Measurements from ENCODE around the gene R3HDM4. TPM values are rescaled to one million over a fixed set of nuclear protein-coding genes. Genes with fewer than 3 reads are reported as not detected.
A peak's percentile ranks its signal among the peaks of the same experiment; 100 is the strongest.

R3HDM4 gene
- total RNA-seq, 1 donor from 2014 or later, result 63.1 TPM

DNA sequence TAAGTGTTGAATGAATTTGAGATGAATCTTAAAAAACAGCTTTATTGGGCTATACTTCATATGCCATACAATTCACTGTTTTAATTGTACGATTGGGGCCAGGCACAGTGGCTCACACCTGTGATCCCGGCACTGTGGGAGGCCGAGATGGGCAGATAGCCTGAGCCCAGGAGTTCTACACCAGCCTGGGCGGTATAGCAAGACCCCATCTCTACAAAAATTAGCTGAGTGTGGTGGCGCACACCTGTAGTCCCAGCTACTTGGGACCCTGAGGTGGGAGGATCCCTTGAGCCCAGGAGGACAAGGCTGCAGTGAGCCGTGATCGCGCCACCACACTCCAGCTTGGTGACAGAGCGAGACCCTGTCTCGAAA, 23.1 kb upstream of the R3HDM4 start:
- no peaks in the 10 kb centered on the region for H3K27me3 Mint-ChIP-seq
- no peak overlapping the region for H3K4me3 Mint-ChIP-seq (ENCODE audit: low read depth)
- H3K9me3 Mint-ChIP-seq (ENCODE audit: low read depth), result no peaks in the 10 kb centered on the region
- H3K36me3 Mint-ChIP-seq (ENCODE audit: insufficient read depth), result peaks cover 26% of the 10 kb centered on the region
- H3K27ac Mint-ChIP-seq, result no peak overlapping the region
- H3K4me1 Mint-ChIP-seq (ENCODE audit: low read depth), result peaks cover 10% of the 10 kb centered on the region
- TF ChIP-seq, protein P1, sequence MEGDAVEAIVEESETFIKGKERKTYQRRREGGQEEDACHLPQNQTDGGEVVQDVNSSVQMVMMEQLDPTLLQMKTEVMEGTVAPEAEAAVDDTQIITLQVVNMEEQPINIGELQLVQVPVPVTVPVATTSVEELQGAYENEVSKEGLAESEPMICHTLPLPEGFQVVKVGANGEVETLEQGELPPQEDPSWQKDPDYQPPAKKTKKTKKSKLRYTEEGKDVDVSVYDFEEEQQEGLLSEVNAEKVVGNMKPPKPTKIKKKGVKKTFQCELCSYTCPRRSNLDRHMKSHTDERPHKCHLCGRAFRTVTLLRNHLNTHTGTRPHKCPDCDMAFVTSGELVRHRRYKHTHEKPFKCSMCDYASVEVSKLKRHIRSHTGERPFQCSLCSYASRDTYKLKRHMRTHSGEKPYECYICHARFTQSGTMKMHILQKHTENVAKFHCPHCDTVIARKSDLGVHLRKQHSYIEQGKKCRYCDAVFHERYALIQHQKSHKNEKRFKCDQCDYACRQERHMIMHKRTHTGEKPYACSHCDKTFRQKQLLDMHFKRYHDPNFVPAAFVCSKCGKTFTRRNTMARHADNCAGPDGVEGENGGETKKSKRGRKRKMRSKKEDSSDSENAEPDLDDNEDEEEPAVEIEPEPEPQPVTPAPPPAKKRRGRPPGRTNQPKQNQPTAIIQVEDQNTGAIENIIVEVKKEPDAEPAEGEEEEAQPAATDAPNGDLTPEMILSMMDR (IDR thresholded peaks at IDR 0.05; ENCODE audit: unreplicated experiment), result no peak
- DNase-seq (ENCODE audit: low spot score, unreplicated experiment), result no peak

DNA sequence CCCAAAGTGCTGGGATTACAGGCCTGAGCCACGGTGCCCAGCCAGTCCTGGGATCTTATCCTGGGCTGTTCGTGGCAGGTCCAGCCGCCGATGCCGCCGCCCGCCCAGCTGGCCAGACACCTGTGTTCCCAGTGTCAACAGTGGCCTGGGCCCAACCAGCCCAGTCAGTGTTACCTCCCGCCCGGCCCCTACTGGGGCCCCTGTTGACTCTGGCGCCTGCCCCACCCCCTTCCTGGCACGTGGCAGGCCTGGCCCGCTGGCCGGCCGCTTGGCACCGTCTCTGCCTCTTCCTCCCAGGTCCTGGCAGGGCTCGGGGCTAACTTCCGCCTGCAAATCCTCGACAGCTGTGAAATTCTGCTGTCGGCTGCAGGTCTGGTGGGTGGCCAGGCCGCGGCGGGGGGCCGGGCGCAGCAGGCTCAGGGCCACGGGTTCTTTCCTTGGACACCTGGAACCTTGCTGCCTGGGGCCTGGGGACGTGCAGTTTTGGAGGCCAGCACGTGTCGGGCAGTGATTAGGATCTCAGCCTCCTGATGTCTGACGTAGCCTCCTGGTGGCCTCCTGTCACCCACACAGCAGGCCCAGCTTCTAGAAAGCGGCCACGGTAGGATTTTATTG, 22.0 kb upstream of the R3HDM4 start:
- DNase-seq (ENCODE audit: low spot score, unreplicated experiment), result no peak
- Mint-ChIP-seq H3K36me3 (ENCODE audit: insufficient read depth) (peaks cover 22% of the 10 kb centered on the region), H3K27me3 (no peaks in the 10 kb centered on the region), H3K27ac (peak overlapping the region; percentile 33), H3K4me3 (ENCODE audit: low read depth) (no peak overlapping the region), H3K4me1 (ENCODE audit: low read depth) (peaks cover 7% of the 10 kb centered on the region), H3K9me3 (ENCODE audit: low read depth) (no peaks in the 10 kb centered on the region)
- TF ChIP-seq, protein P1 (IDR thresholded peaks at IDR 0.05; ENCODE audit: unreplicated experiment), result no peak

DNA sequence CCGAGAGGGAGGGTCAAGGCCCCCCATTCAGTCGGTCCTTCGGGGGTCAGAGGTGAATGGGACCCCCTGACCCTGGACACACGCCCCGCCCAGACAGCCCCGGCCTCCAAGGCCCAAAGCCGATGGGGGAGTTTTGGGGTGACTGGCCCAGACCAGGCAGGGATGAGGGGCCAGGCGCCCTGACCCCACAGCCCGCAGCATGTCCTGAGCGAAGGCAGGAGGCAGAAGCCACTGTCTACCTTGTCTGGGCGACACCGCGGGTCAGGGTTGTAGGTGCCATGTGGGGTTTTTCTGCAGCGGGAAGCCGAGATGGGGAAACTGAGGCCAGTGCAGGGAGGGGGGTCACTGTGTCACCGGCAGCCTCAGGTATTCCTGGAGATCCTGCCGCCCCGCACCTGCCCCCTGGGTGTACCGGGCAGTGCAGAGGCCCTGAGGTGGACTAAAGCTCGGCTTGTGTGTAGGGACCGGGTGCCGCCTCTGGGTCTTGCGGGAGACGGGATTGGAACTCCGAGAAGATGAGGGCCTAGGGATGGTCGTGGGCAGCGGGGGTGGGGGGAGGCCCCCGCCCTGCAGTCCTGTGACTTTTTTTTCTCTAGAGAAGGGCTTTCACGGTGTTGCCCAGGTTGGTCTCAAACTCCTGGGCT, 21.3 kb upstream of the R3HDM4 start:
- no peak overlapping the region for H3K27ac Mint-ChIP-seq
- peaks cover 21% of the 10 kb centered on the region for H3K36me3 Mint-ChIP-seq (ENCODE audit: insufficient read depth)
- TF ChIP-seq, protein P1 (IDR thresholded peaks at IDR 0.05; ENCODE audit: unreplicated experiment), result no peak
- H3K9me3 Mint-ChIP-seq (ENCODE audit: low read depth), result no peaks in the 10 kb centered on the region
- no peak for DNase-seq (ENCODE audit: low spot score, unreplicated experiment)
- no peak overlapping the region for H3K4me3 Mint-ChIP-seq (ENCODE audit: low read depth)
- H3K27me3 Mint-ChIP-seq, result no peaks in the 10 kb centered on the region
- H3K4me1 Mint-ChIP-seq (ENCODE audit: low read depth), result peaks cover 6% of the 10 kb centered on the region

DNA sequence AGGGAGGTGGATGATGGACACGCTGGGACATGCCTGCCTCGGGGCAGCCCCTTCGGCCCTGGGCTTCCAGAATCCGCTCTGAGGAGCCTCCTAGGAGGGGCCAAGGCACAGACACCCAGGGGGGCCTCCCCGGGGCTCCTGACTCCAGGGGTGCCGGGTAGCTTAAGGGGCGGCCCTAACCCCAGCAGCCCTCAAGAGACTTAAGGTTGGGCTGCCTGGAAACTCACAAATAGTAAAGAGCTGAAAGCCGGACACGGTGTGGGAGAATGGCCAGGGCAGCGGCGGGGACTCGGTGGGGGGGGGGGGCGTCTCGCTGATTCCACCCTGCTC, 20.5 kb upstream of the R3HDM4 start:
- no peaks in the 10 kb centered on the region for H3K27me3 Mint-ChIP-seq
- H3K27ac Mint-ChIP-seq, result no peak overlapping the region
- H3K9me3 Mint-ChIP-seq (ENCODE audit: low read depth), result no peaks in the 10 kb centered on the region
- DNase-seq (ENCODE audit: low spot score, unreplicated experiment), result no peak
- TF ChIP-seq, protein P1 (IDR thresholded peaks at IDR 0.05; ENCODE audit: unreplicated experiment), result no peak
- peaks cover 19% of the 10 kb centered on the region for H3K36me3 Mint-ChIP-seq (ENCODE audit: insufficient read depth)
- no peak overlapping the region for H3K4me3 Mint-ChIP-seq (ENCODE audit: low read depth)
- peaks cover 4% of the 10 kb centered on the region for H3K4me1 Mint-ChIP-seq (ENCODE audit: low read depth)

DNA sequence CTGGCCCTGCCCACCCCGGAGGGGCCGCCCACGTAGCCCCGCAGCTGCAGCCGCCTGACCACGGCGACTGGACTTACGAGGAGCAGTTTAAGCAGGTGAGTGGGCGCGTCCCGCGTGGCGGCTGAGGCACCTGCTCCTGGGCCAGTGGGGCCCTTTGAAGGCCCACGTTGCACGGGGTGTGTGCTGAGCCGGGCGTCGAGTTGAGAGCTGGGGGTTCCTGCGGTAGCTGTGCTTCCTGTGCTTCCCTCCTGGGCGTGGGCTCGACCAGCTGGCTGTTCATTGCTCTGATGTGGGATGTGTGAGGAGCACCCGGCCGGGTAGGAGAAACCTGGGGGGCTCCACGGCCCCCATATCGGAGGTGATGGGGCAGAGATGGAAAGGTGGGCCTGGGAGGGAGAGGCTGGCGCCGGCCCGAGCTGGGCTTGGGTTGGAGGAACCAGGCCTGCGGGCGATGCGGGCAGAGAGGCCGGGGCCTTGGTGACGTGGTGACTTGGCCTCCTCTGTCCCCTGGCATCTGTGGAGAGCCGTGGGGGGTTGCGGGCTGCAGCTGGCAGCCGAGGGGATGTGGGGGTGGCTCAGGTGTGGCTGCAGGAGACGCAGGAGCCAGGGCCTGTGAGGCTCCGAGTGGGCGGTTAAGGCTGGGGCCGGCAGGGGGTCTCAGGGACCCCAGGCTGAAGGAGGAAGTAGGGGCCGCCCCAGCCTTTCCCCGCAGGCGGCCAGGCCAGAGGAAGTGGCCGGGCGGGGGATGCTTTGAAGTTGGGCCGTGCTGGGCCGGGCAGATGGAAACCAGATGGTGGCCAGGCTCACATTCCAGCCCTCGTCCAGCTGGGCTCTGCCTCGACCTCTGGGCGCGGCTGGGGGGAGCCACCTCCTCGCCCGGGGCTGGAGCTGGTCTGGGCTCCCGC, 19.9 kb upstream of the R3HDM4 start:
- Mint-ChIP-seq H3K9me3 (ENCODE audit: low read depth) (no peaks in the 10 kb centered on the region), H3K36me3 (ENCODE audit: insufficient read depth) (peaks cover 17% of the 10 kb centered on the region), H3K4me3 (ENCODE audit: low read depth) (no peak overlapping the region), H3K27ac (peak overlapping the region; percentile 73), H3K27me3 (no peaks in the 10 kb centered on the region), H3K4me1 (ENCODE audit: low read depth) (peaks cover 4% of the 10 kb centered on the region)
- no peak for DNase-seq (ENCODE audit: low spot score, unreplicated experiment)
- TF ChIP-seq, protein P1 (IDR thresholded peaks at IDR 0.05; ENCODE audit: unreplicated experiment), result no peak
